Measurements from ENCODE around the gene CADM2. TPM values are rescaled to one million over a fixed set of nuclear protein-coding genes. Genes with fewer than 3 reads are reported as not detected.
A peak's percentile ranks its signal among the peaks of the same experiment; 100 is the strongest.

Gene CADM2
- total RNA-seq, 1 experiment from 2014 or later: 10.9 TPM

- no peaks in the 10 kb centered on the region for H3K79me1 ChIP-seq (ENCODE audit: insufficient read depth, low read depth, low read length, poor library complexity, severe bottlenecking)
- H4K5ac ChIP-seq (ENCODE audit: insufficient read length, low read depth, low read length): no peak overlapping the region
- no peaks in the 10 kb centered on the region for H3K23me2 ChIP-seq (ENCODE audit: insufficient read length, low read depth, low read length, poor library complexity, severe bottlenecking)
- no peak overlapping the region for H2BK20ac ChIP-seq (ENCODE audit: low read depth, low read length, poor library complexity, severe bottlenecking)
- H3K23ac ChIP-seq (ENCODE audit: insufficient read length, low read depth, low read length): no peak overlapping the region
- H3K4ac ChIP-seq (ENCODE audit: low read depth, low read length): no peak overlapping the region
- no peak overlapping the region for H3K4me2 ChIP-seq (ENCODE audit: insufficient read depth, insufficient read length, low read length)
- Mint-ChIP-seq H3K9me3 (no peaks in the 10 kb centered on the region), H3K27ac (0 out of 7 replicates have a peak overlapping the region, but pooled peaks of 1 of the 3 experiments have one; percentile 55), H3K4me3 (no peak overlapping the region), H3K4me1 (peaks cover 14% of the 10 kb centered on the region in 2 experiments), H3K36me3 (ENCODE audit: insufficient read depth in 1 of 3, low read depth in 3 of 3) (no peaks in the 10 kb centered on the region), H3K27me3 (ENCODE audit: low read depth) (no peaks in the 10 kb centered on the region)
- no peak overlapping the region for H3K14ac ChIP-seq (ENCODE audit: insufficient read depth, low read length)
- H4K8ac ChIP-seq (replicated peaks; ENCODE audit: insufficient read length, low read depth, low read length): no peak overlapping the region
- H2BK5ac ChIP-seq (ENCODE audit: insufficient read length, low read length): no peak overlapping the region
- no peak overlapping the region for H2BK12ac ChIP-seq (ENCODE audit: insufficient read length, low read depth, low read length)
- H3K79me2 ChIP-seq (ENCODE audit: insufficient read depth, low read length): no peaks in the 10 kb centered on the region
- no peak for DNase-seq
- no peak overlapping the region for H3K56ac ChIP-seq (ENCODE audit: insufficient read length, low read depth, low read length)
- no peak overlapping the region for H3T11ph ChIP-seq (ENCODE audit: low read length)
- H2AK5ac ChIP-seq (ENCODE audit: insufficient read length, low read length): no peak overlapping the region
- TF ChIP-seq CTCF (conservative IDR thresholded peaks at IDR 0.05): no peak
- H2AFZ ChIP-seq (ENCODE audit: low read length): no peak overlapping the region
- no peak overlapping the region for H4K91ac ChIP-seq (ENCODE audit: insufficient read length, low read depth, low read length)
- no peaks in the 10 kb centered on the region for H3K9me3 ChIP-seq (ENCODE audit: control insufficient read depth, low read depth, low read length)
- H2BK15ac ChIP-seq (ENCODE audit: low read depth, low read length): no peak overlapping the region
- no peak overlapping the region for H3K9ac ChIP-seq (ENCODE audit: extremely low read depth, insufficient read length, low read length)
- no peak overlapping the region for H3K27ac ChIP-seq (ENCODE audit: insufficient read length, low read depth, low read length)
- no CpG with 5 or more reads among the region's 2 CpGs for WGBS (ENCODE audit: extremely low coverage, insufficient read length, low lambda C conversion rate)
- H2BK120ac ChIP-seq (ENCODE audit: low read depth, low read length, poor library complexity, severe bottlenecking): no peak overlapping the region
- H4K20me1 ChIP-seq (ENCODE audit: control insufficient read depth, insufficient read depth, insufficient read length): no peaks in the 10 kb centered on the region
- H3K18ac ChIP-seq (ENCODE audit: insufficient read length, low read depth, low read length): no peak overlapping the region
- no peaks in the 10 kb centered on the region for H3K27me3 ChIP-seq (ENCODE audit: insufficient read depth, low read length)
- H3K4me1 ChIP-seq (ENCODE audit: insufficient read depth, low read length): 0 out of 2 replicates have a peak, but pooled peaks cover 2% of the 10 kb centered on the region
These were observed 667.9 kb downstream of the CADM2 start for GRCh38 chr3:85626662-85627061.

All from H9 (cell line).